Hepatocyte (in vitro differentiated cells): ENCODE results near the gene SPAG16.

Experiments used
- EZH2phosphoT487 ChIP-seq: fragments of 200-600 bp; sonication (generic); IDR thresholded peaks from one replicate; pipeline ENCODE4 v1.6.1; 2018; ENCODE audit warnings: antibody characterized with exemption, mild to moderate bottlenecking, low read depth, moderate library complexity; ENCODE audit not compliant: unreplicated experiment, severe bottlenecking
- TF ChIP-seq, protein P1 (sequence below): fragments of 200-600 bp; sonication (generic); IDR thresholded peaks from 2 replicates; pipeline ENCODE4 v1.5.1; 2016; ENCODE audit warnings: antibody characterized with exemption, mild to moderate bottlenecking; ENCODE audit not compliant: poor library complexity

DNA sequence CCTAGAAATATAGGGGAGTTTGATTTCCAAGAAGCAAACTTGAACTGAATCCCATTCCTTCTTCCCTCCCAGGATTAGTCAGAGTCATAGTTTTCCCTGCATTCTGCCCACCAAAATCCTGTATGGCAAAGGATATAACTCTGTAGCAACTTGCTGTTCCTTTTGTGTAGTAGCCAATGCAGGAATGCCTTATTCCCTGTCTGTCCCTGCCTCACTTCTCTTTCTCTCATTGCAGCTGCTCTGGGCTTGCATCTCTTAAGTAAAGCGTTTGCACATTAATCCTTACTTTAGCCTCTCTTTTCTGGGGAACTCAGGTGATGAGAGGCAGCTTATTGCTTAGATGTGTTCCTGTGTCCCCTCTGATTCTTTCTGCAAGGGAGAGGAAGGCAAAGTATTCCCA, 793.5 kb downstream of the SPAG16 start:
- TF ChIP-seq, protein P1, sequence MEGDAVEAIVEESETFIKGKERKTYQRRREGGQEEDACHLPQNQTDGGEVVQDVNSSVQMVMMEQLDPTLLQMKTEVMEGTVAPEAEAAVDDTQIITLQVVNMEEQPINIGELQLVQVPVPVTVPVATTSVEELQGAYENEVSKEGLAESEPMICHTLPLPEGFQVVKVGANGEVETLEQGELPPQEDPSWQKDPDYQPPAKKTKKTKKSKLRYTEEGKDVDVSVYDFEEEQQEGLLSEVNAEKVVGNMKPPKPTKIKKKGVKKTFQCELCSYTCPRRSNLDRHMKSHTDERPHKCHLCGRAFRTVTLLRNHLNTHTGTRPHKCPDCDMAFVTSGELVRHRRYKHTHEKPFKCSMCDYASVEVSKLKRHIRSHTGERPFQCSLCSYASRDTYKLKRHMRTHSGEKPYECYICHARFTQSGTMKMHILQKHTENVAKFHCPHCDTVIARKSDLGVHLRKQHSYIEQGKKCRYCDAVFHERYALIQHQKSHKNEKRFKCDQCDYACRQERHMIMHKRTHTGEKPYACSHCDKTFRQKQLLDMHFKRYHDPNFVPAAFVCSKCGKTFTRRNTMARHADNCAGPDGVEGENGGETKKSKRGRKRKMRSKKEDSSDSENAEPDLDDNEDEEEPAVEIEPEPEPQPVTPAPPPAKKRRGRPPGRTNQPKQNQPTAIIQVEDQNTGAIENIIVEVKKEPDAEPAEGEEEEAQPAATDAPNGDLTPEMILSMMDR, result no peak
- TF ChIP-seq EZH2phosphoT487, result no peak
